MCF 10A (cell line): ENCODE results near the gene SERTAD3. TPM values are rescaled to one million over a fixed set of nuclear protein-coding genes. Genes with fewer than 3 reads are reported as not detected.

Experiments used
- BruUV-seq: library from RNA; stranded (reverse); fragments of 400-500 nt; replicated peaks from 2 replicates; lab custom pipeline; 2021; lab: Mats Ljungman, UMichigan
- CTCF ChIA-PET: fragments of 300-600 bp; sonication (Branson Sonifier 250); formaldehyde crosslinking; extraction: SDS; loops from one replicate; lab custom pipeline; 2021; ENCODE audit warnings: antibody characterized with exemption, inconsistent platforms; lab: Yijun Ruan, JAX
- POLR2A ChIA-PET: fragments of 300-600, 350-650 bp; sonication (Branson Sonifier 250); formaldehyde crosslinking; extraction: SDS; loops from one replicate; lab custom pipeline; 2020; ENCODE audit warnings: antibody characterized with exemption, inconsistent platforms; lab: Yijun Ruan, JAX
- DNase-seq: peaks from one replicate; pipeline ENCODE4 v3.0.0-alpha.2; 2018; ENCODE audit not compliant: unreplicated experiment
- H3K27ac Mint-ChIP-seq: one replicate; pipeline ENCODE4 v1.8.0; 2022; ENCODE audit warnings: mild to moderate bottlenecking, low read depth, mixed read lengths; ENCODE audit not compliant: unreplicated experiment
- H3K27me3 Mint-ChIP-seq: one replicate; pipeline ENCODE4 v1.8.0; 2022; ENCODE audit warnings: mixed read lengths; ENCODE audit not compliant: insufficient read depth, unreplicated experiment
- H3K36me3 Mint-ChIP-seq: one replicate; pipeline ENCODE4 v1.8.0; 2022; ENCODE audit warnings: mild to moderate bottlenecking, moderate library complexity, mixed read lengths; ENCODE audit not compliant: insufficient read depth, unreplicated experiment
- H3K4me1 Mint-ChIP-seq: one replicate; pipeline ENCODE4 v1.8.0; 2022; ENCODE audit warnings: mixed read lengths; ENCODE audit not compliant: insufficient read depth, unreplicated experiment
- H3K4me3 Mint-ChIP-seq: one replicate; pipeline ENCODE4 v1.8.0; 2022; ENCODE audit warnings: mild to moderate bottlenecking, moderate library complexity, mixed read lengths; ENCODE audit not compliant: unreplicated experiment
- H3K9me3 Mint-ChIP-seq: one replicate; pipeline ENCODE4 v1.8.0; 2022; ENCODE audit warnings: mixed read lengths; ENCODE audit not compliant: unreplicated experiment
- intact Hi-C: fragments of 100-400 bp; cut with micrococcal nuclease; formaldehyde crosslinking; loops from 2 replicates; pipeline ENCODE4 v1.14.1; 2022
- total RNA-seq: library from RNA; stranded (reverse); gene quantifications from 2 replicates; pipeline ENCODE4 v1.2.3, GENCODE V29; 2022
- TF ChIP-seq, protein P1 (sequence below): fragments of 200-600 bp; IDR thresholded peaks from one replicate; pipeline ENCODE4 v1.8.0; 2022; ENCODE audit warnings: antibody characterized with exemption, mild to moderate bottlenecking; ENCODE audit not compliant: unreplicated experiment

The SERTAD3 gene
- total RNA-seq, 1 experiment from 2014 or later: 23.3 TPM

DNA sequence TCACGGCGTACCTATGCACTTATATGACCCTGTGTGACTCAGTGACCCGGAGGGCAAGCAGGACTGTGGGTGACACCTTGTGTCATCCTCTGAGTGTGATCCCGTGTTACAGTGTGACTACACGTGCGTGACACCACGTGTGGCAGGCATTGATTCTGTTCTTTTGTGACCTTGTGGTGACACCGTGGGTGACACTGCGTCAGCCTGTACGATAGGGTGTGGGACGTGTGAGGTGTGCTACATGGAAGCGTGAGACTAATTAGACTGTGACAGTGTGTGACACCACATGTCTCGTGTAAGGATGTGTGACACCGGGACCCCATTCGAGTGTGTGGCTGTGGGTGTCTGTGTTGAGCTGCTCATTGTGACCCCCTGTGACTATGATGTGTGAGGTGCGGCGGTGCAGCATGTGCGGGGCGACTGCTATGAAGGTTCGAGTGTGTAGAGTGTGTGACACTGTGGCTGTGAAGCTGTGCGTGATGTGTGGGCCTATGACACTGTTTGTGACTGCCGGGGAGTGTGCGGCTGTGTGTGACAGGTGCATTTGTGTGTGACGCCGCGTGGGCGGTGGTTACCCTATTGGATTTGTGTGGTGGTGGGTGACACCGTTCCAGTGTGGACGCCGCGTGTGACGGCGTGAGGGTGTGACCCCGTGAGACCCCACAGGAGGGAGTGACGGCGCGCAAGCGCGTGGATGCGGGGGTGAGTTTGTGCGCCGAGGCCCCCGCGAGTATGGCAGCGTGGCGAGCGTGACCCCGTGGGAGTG is 22.3 kb upstream of the SERTAD3 start:
- no TSS peak for BruUV-seq
- ChIA-PET POLR2A (interaction anchor here (0.6 to 4.6 kb wide), 26 partner anchors 8 to 1393 kb away, joined by 3 to 94 read pairs (median 5); partner anchors contain the start of genes ACTMAP, COQ8B, ITPKC and PLD3), CTCF (interaction anchor here (0.7 to 4.5 kb wide), 9 partner anchors 10 to 168 kb away, joined by 3 to 35 read pairs (median 4); partner anchors contain the start of gene LTBP4)
- H3K4me3 Mint-ChIP-seq: peak overlapping the region; percentile 98
- H3K36me3 Mint-ChIP-seq: peaks cover 7% of the 10 kb centered on the region
- peaks cover 19% of the 10 kb centered on the region for H3K4me1 Mint-ChIP-seq
- DNase-seq: no peak
- H3K27ac Mint-ChIP-seq: peak overlapping the region; percentile 92
- no peaks in the 10 kb centered on the region for H3K27me3 Mint-ChIP-seq
- TF ChIP-seq, protein P1, sequence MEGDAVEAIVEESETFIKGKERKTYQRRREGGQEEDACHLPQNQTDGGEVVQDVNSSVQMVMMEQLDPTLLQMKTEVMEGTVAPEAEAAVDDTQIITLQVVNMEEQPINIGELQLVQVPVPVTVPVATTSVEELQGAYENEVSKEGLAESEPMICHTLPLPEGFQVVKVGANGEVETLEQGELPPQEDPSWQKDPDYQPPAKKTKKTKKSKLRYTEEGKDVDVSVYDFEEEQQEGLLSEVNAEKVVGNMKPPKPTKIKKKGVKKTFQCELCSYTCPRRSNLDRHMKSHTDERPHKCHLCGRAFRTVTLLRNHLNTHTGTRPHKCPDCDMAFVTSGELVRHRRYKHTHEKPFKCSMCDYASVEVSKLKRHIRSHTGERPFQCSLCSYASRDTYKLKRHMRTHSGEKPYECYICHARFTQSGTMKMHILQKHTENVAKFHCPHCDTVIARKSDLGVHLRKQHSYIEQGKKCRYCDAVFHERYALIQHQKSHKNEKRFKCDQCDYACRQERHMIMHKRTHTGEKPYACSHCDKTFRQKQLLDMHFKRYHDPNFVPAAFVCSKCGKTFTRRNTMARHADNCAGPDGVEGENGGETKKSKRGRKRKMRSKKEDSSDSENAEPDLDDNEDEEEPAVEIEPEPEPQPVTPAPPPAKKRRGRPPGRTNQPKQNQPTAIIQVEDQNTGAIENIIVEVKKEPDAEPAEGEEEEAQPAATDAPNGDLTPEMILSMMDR: no peak
- H3K9me3 Mint-ChIP-seq: no peaks in the 10 kb centered on the region
- intact Hi-C loops: no loop called here

DNA sequence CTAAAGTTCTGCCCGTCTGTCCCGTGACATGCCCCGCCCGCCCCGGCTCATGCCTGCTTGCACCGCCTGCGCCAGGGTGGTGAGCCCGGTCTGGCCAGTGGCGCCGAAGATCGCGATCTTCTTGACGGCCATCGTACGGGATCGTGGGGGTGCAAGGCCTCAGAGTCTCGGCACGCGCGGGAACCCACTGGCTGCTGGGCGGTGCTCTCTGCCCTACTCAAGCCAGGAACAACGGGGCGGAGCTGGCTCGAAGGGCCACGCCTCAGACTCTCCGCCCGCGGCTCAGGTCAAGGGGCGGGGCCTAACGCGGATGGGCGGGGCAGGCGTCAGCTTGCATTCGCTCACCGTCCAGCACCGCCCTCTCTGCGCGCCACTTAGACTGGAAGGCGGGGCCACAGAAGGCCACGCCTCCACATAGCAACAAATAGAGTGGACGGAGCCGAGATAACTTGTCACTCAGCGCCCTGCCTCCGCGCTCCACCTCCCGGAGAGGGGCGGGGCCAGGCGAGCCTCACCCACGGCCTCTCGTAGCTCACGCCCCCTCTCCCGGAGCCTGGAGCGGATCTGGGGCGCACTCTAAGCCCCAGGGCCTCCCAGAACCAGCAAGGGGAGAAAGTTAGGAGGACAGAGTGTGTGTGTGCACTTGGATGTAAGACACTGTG is 21.6 kb upstream of the SERTAD3 start, which contains the start of gene BLVRB:
Gene BLVRB (minus strand): TSS at position 189 of the 662 bp plus-strand sequence. CDS start 57 bp downstream, at position 132.
- Mint-ChIP-seq H3K9me3 (no peaks in the 10 kb centered on the region), H3K4me1 (peaks cover 19% of the 10 kb centered on the region), H3K27ac (peak within 1 kb of the TSS; percentile 92), H3K36me3 (peaks cover 7% of the 10 kb centered on the region), H3K4me3 (peak within 1 kb of the TSS; percentile 98), H3K27me3 (no peaks in the 10 kb centered on the region)
- intact Hi-C loops: loop anchor here (2.0 kb wide), 1 partner anchor 21 kb away; the partner anchor contains the start of gene SERTAD3
- POLR2A ChIA-PET: interaction anchor here (0.6 to 4.6 kb wide), 29 partner anchors 9 to 1394 kb away, joined by 3 to 94 read pairs (median 5); partner anchors contain the start of genes ACTMAP, C19orf47, COQ8B and ITPKC
- TF ChIP-seq, protein P1: no peak
- DNase-seq: peak; percentile 100
- CTCF ChIA-PET: interaction anchor here (0.6 to 4.5 kb wide), 11 partner anchors 10 to 192 kb away, joined by 3 to 40 read pairs (median 4); partner anchors contain the start of gene LTBP4
- BruUV-seq: no TSS peak

GRCh38 chr19:40465025-40465556 is 21.0 kb upstream of the SERTAD3 start:
- DNase-seq: peak; percentile 88
- Mint-ChIP-seq H3K36me3 (peaks cover 7% of the 10 kb centered on the region), H3K27me3 (no peaks in the 10 kb centered on the region), H3K4me1 (peaks cover 19% of the 10 kb centered on the region), H3K27ac (peak overlapping the region; percentile 92), H3K4me3 (peak overlapping the region; percentile 98), H3K9me3 (no peaks in the 10 kb centered on the region)
- TSS peak; percentile 84 for BruUV-seq
- POLR2A ChIA-PET: interaction anchor here (0.6 to 4.6 kb wide), 24 partner anchors 9 to 285 kb away, joined by 3 to 94 read pairs (median 6); partner anchors contain the start of genes ACTMAP, C19orf47, COQ8B and ITPKC
- CTCF ChIA-PET: interaction anchor here (0.6 to 4.5 kb wide), 13 partner anchors 9 to 193 kb away, joined by 3 to 40 read pairs (median 6); partner anchors contain the start of gene LTBP4
- intact Hi-C loops: loop anchor here (2.0 kb wide), 1 partner anchor 20 kb away; the partner anchor contains the start of gene SERTAD3
- TF ChIP-seq, protein P1: no peak
